GM18505 (cell line): ENCODE measurements around the gene IRAK1.
"Not testable (repeated sequence)": the region's sequence is repeated elsewhere in the genome, so short reads cannot be mapped to it uniquely, and the experiment has no call there.

ENCODE experiments used
- ATAC-seq: cut with Tn5 transposase; IDR thresholded peaks from one replicate; pipeline ENCODE4 v1.9.1; 2021; ENCODE audit not compliant: unreplicated experiment
- POLR2A ChIP-seq: IDR thresholded peaks from 4 replicates; pipeline ENCODE4 v1.6.1; 2011; ENCODE audit warnings: borderline replicate concordance; ENCODE audit not compliant: insufficient read depth, insufficient read length; ENCODE audit errors: extremely low read depth

IRAK1 gene

DNA sequence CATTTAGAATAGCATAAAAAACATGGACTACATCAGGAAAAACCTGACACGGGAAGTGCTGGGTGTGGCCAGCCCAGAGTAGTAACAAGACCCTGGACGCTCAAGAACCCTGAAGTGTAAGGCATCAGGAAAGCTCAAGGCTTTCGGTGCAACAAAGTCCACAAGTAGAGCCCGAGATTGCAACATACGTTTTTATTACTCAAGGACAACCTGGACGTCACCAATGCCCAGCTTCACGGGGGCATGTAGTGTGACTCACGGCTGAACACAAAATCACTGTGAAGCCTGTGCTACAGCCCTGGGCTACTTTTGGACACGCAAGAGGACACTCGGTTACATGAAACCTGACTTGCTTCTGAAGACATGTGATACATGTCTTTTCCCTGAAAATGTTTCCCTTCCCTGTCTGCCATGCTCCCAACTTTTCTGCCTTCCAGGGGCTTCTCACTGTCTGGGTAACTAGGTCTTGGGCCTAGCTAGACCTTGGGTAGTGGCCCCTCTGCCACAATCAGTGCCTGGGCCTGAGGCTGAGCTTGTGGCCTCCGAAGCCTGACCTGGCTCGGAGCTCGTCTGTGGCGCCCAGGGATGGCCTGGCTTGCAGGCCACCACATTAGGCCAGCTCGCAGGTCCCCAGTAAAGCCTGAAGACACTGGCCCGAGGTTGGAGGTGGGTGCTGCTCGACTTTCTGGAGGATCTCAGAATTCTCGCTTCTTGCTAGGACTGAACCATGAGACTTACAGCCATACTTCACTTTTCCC is 9.2 kb downstream of the IRAK1 start:
- TF ChIP-seq POLR2A: peak; percentile 25
- no peak for ATAC-seq

DNA sequence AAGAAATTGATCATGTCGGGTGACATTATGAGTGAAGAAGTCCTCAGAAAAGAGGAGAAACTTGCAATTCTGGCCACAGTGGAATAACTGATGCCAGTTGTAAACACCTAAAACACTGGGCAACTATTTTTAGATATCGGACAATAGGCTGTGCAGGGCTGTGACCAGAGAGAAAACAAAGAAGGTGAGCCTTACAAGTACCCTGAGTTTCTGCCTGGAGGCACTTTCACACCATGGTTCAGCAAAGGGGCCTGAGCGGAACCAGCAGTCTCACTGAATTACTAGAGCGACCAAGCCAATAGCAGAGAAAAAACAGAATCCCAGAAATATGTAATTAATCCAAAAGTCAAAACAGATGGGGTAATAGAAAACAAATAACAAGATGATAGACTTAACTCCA is 11.2 kb downstream of the IRAK1 start:
- TF ChIP-seq POLR2A: no peak
- no peak for ATAC-seq

DNA sequence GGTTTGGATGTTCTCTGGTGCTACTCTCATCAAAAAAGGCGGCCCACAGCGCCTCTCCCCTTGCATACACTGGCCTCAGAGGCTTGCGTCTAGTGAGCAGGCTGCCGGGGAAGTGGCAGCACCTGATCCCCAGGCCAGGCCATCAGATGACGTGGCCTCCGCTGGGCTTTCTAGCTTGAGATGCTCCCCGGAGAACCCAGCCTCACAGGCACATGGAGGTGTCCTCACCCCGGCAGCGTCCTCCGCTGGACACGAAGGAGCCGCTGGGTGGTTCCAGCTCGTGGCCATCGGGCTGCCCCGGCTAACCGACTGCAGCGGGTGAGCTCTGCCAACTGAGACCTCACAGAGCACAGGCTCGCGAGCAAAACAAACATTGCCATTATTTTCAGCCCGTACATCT is 12.8 kb downstream of the IRAK1 start:
- no peak for ATAC-seq
- no peak for TF ChIP-seq POLR2A

DNA sequence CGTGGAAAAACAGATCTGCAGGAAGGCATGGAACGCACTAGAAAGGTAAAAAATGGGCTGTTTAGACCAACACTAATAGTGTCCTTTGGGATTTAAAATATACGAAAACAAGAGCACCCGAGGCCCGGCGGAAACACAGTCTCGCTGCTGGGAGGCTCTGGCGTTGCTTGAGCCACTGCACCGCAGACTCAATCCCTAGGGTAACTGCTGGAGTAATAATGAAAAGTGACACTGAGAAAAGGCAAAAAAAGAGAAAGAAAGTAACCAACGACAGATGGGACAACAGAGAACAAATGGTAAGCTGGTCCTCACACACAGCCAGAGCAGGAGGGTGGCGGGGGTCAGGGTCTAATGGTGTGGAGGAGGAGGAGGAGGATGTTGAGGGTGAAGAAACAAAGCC is 15.4 kb downstream of the IRAK1 start:
- TF ChIP-seq POLR2A: no peak
- ATAC-seq: no peak

DNA sequence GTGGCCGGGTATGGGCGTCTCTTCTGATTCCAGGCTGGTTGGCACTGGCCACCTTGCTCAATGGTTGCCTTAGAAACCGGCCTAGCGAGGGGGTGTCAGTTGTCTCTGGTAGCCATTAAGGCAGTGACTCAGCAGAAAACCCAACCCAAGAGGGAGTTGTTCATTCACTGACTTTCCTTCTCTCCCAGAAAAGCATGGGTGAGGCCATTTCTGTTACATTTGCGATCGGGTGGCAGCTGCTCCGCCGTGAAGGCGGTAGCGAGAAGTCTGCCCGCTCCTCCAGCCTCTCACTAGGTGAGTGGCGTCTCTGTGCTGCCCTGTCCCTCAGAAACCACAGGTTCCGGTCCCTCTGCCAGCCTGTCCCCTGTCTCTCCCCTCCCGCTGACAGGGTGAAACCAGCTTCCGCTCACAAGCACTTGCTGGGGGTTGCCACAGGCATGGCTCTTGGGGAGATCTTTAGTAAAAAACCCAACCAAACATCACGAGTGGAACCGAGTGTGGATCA is 17.4 kb downstream of the IRAK1 start:
- TF ChIP-seq POLR2A: peak; percentile 48
- no peak for ATAC-seq

DNA sequence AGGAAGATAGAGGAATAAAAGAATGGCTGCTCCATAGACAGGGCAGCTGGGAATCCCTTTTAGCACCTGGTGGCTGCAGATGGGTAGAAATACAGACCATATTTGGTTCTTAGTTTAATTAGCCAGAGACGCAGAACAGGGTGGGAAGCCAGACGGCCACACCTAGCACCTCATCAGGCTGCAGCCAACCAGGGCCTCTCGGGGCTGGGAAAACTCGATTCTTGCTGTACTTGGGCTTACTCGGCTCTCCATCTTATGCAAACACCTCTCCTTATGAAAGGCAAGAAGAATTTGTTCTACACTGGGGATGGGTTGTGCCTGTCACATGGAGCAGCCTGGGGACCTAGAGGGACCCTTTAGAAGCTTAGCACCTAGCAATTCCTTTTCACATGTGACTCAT is 19.7 kb downstream of the IRAK1 start:
- ATAC-seq: no peak
- no peak for TF ChIP-seq POLR2A

DNA sequence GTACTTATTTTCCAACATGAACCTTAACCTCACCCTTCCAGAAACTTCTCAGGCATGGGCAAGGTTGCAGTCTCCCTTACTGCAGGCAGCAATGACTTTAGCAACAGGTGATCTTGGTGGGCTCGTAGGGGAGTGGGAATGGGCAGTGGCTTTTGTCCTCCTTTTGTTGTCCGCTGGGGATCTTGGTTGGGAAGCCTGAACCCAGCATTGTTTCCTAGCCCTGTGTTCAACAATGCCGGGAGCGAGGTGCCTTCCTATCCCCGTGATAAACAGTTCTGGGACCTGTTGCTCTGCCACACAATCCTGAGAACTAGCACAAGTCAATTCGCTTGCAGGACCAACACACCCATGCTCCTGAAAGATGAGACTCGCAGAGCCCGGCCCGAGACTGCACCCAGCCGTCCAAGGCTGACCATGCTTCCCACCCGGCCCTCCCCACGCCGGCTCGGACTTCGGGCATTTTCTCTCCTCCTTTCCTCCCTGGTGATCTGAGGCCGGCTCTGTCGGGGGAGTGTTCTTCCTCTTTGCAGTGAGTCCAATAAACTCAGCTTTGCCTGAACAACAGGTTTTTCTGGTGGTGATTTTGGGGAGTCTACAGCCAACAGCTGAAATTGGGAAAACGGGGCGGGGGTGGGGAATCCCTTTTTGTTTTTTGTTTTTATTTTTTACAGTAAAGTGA is 20.2 kb downstream of the IRAK1 start:
- ATAC-seq: no peak
- no peak for TF ChIP-seq POLR2A

DNA sequence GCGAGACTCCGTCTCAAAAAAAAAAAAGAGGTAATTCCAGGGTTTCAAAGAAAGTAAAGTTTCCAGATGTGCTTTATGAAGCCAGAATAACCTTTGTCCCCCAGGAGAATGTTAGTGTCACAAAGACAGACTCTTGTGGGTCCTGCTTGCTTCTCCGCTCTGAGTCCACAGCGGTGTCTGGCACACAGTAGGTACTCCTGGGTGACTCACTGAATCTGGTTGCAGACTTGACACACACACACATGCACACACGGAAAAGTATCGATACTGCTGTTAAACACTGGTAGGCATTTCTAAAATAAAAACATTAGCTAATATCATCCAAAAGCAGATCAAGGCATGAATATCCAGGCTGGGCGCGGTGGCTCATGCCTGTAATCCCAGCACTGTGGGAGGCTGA is 24.2 kb downstream of the IRAK1 start:
- no peak for ATAC-seq
- TF ChIP-seq POLR2A: no peak

DNA sequence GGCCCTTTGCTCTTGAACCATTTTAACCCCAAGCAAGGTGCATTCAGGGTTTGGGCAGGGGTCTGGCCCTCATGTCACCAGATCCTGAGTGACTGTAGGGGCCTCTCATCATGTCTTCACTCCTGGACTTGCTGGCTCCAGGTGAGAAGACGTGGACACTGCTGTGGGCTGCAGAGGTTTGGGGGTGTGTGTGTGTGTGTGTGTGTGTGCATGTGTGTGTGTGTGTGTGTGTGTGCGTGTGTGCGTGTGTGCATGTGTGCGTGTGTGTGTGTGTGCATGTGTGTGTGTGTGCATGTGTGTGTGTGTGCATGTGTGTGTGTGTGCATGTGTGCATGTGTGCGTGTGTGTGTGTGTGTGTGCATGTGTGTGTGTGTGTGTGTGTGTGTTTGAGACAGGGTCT is 25.3 kb downstream of the IRAK1 start:
- not testable (repeated sequence) for ATAC-seq

DNA sequence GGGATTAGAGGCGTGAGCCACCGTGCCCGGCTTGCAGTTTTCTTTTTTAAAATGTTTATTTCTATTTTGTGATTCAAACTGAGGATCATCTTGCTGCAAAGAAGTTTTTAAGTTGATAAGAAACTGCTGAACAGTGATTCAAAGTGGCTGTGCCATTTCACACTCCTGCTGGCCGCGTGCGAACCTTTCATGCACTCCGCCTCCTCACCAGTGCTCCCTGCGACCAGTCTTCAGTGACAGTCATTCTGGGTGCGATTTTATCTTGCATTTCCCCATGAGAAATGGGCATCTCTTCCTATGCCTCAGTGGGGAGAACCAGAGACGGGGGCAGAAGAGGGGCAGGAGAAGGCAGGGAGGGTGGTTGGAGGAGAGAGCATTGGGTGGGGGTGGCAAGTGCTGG is 25.7 kb downstream of the IRAK1 start:
- no peak for ATAC-seq

DNA sequence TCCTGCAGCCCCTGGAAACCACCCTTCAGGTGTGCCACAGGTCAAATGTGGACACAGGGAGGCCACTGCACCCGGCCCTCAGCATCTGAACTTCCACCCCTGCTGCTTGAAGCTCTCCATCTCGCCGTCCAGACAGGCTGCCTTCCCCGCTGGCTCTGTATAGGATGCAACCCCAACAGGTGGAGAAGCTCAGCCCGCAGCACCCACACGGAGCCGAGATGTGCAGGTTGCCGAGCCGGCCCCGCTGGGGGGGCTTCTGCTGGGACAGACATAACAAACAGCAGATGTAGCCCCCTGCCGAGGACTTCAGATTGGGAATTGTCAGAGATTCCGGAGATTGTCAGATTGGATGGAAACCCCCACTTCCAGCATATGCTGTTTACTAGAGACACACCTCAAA is 26.6 kb downstream of the IRAK1 start:
- no peak for TF ChIP-seq POLR2A
- ATAC-seq: no peak

More for the DNA sequence above, 25.7 kb downstream of the IRAK1 start:
- no peak for TF ChIP-seq POLR2A

DNA sequence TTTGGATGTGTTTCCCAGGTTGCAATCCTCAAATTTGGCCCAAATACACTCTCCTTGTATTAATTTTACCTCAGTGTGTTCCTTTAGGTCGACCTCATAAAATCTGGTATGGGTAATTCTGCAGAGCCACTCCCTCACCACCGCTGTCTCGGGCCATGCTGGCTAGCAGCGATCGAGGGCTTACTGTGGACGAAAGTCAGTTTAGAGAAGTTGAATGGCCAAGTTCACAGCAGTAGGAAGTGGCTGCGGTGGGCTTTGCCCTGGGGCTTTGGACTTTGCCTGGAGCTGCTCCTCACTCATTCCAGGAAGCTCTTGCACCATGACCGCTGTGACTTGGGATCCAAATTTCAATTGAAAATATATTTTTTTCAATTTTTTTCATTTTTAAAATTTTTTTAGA is 27.5 kb downstream of the IRAK1 start:
- no peak for ATAC-seq
- no peak for TF ChIP-seq POLR2A

DNA sequence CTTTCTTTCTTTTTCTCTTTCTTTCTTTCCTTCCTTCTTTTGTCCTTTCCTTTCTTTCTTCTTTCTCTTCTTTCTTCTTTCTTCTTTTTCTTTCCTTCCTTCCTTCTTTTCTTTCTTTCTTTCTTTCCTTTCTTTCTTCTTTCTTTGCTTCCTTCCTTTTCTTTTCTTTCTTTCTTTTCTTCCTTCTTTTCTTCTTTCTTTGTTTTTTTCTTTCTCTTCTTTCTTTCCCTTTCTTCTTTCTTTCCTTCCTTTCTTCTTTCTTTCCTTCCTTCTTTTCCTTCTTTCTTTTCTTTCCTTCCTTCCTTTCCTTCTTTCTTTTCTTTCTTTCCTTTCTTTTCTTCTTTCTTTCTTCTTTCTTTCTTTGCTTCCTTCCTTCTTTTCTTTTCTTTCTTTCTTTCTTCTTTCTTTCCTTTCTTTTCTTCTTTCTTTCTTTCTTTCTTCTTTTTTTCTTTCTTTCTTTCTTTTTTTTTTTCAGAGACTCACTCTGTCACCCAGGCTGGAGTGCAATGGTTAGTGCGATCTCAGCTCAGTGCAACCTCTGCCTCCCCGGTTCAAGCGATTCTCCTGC is 28.6 kb downstream of the IRAK1 start:
- no peak for TF ChIP-seq POLR2A

More for the DNA sequence above, 28.6 kb downstream of the IRAK1 start:
- no peak for ATAC-seq
